Measurements from ENCODE around the gene PRUNE2. TPM values are rescaled to one million over a fixed set of nuclear protein-coding genes. Genes with fewer than 3 reads are reported as not detected.

Gene PRUNE2
- total and polyA plus RNA-seq, 2 of the 13 experiments (the other 11 are each of a cell fraction or from before 2014, with no cell fraction given) = 0.02 TPM; not detected in 1

DNA sequence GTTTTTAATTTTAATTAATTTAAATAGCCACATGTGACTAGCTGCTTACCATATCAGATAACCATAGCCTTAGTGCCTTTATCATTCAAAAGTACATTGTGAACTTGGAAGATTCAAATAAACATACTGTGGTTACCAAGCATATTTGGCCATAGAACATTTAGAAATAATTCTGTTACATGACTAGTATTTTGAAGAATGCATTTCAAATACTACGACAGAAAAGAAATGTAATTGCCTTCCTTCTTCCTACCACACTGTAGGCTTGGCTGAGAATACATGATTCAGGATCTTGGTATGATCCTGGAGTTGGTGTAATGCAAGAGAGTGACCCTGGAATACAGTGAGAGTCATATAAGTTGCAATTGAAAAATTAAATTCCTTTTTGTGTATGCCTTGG is 251.3 kb downstream of the PRUNE2 start:
- no peaks in the 10 kb centered on the region for H4K20me1 ChIP-seq (ENCODE audit: insufficient read depth, low read length)
- in situ Hi-C loops (cut with HindIII; ENCODE audit: extremely low pct_ligation_motif_present, low pct_unique_long_range_greater_than_20kb) (no loop called here), intact Hi-C loops (cut with micrococcal nuclease; ENCODE audit: unreplicated experiment) (no loop called here)
- no peak overlapping the region for H2AFZ ChIP-seq (ENCODE audit: low read length)
- no peak for TF ChIP-seq MEIS1 (CRISPR knock-in tag; IDR thresholded peaks at IDR 0.05; ENCODE audit: borderline replicate concordance)
- TF ChIP-seq, protein P1, sequence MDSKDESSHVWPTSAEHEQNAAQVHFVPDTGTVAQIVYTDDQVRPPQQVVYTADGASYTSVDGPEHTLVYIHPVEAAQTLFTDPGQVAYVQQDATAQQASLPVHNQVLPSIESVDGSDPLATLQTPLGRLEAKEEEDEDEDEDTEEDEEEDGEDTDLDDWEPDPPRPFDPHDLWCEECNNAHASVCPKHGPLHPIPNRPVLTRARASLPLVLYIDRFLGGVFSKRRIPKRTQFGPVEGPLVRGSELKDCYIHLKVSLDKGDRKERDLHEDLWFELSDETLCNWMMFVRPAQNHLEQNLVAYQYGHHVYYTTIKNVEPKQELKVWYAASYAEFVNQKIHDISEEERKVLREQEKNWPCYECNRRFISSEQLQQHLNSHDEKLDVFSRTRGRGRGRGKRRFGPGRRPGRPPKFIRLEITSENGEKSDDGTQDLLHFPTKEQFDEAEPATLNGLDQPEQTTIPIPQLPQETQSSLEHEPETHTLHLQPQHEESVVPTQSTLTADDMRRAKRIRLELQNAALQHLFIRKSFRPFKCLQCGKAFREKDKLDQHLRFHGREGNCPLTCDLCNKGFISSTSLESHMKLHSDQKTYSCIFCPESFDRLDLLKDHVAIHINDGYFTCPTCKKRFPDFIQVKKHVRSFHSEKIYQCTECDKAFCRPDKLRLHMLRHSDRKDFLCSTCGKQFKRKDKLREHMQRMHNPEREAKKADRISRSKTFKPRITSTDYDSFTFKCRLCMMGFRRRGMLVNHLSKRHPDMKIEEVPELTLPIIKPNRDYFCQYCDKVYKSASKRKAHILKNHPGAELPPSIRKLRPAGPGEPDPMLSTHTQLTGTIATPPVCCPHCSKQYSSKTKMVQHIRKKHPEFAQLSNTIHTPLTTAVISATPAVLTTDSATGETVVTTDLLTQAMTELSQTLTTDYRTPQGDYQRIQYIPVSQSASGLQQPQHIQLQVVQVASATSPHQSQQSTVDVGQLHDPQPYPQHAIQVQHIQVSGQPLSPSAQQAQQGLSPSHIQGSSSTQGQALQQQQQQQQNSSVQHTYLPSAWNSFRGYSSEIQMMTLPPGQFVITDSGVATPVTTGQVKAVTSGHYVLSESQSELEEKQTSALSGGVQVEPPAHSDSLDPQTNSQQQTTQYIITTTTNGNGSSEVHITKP (CRISPR knock-in tag; IDR thresholded peaks at IDR 0.05; ENCODE audit: low read depth) = no peak
- ATAC-seq (no peak), FAIRE-seq (no peak), DNase-seq (ENCODE audit: low spot score) (no peak)
- WGBS (ENCODE audit: low lambda C conversion rate) = 40% methylated on average over 1 of the region's 1 CpG
- no peaks in the 10 kb centered on the region for H3K36me3 ChIP-seq (replicated peaks in 1 of 2; ENCODE audit: control insufficient read depth in 1 of 2, insufficient read depth in 2 of 2, low read length in 2 of 2)
- no TSS peak for BruUV-seq (replicated peaks)
- no peaks in the 10 kb centered on the region for H3K9me3 ChIP-seq (ENCODE audit: low read length)
- no peak overlapping the region for H3K4me2 ChIP-seq (ENCODE audit: low read depth, low read length)
- H3K4me1 ChIP-seq (ENCODE audit: insufficient read depth, low read length) = no peaks in the 10 kb centered on the region
- no peaks in the 10 kb centered on the region for H3K27me3 ChIP-seq (ENCODE audit: control insufficient read depth in 1 of 2, insufficient read depth in 2 of 2, low read length in 2 of 2)
- no peaks in the 10 kb centered on the region for H3K79me2 ChIP-seq (ENCODE audit: insufficient read depth, low read length)
- no peak overlapping the region for H3K9ac ChIP-seq (ENCODE audit: insufficient read depth, low read depth, low read length)
- H3K27ac ChIP-seq (ENCODE audit: extremely low read length, insufficient read depth, low read length) = no peak overlapping the region
- no peak overlapping the region for H3K4me3 ChIP-seq (replicated peaks in 1 of 3; ENCODE audit: insufficient read depth in 1 of 3, low read depth in 2 of 3, low read length in 3 of 3)
- POLR2A ChIA-PET = no interaction called here
- CTCF ChIA-PET (ENCODE audit: low intra/inter-chr PET ratio, low total read pairs) = no interaction called here

DNA sequence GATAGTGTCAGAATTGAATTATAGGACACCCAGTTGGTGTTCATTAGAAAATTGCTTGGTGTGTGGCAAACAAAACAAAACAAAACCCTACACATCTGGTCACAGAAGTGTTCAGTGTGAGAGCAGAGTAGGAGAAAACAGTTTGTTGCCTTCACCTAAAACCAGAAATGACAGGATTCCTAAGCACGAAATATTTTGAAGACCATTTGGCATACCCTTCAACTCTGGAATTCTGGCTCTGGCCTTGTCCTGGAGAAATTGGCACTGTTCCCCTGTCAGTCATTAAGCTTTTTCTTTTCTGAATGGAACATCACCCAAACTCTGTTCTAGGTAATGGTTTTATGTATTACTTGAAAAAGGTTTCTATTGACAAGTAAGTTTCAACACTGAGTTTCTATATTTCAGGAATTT is 251.9 kb downstream of the PRUNE2 start:
- H3K36me3 ChIP-seq (replicated peaks in 1 of 2; ENCODE audit: control insufficient read depth in 1 of 2, insufficient read depth in 2 of 2, low read length in 2 of 2) = no peaks in the 10 kb centered on the region
- in situ Hi-C loops (cut with HindIII; ENCODE audit: extremely low pct_ligation_motif_present, low pct_unique_long_range_greater_than_20kb) = no loop called here
- no peak for TF ChIP-seq TOPORS (CRISPR knock-in tag; IDR thresholded peaks at IDR 0.05)
- TF ChIP-seq, protein P2, sequence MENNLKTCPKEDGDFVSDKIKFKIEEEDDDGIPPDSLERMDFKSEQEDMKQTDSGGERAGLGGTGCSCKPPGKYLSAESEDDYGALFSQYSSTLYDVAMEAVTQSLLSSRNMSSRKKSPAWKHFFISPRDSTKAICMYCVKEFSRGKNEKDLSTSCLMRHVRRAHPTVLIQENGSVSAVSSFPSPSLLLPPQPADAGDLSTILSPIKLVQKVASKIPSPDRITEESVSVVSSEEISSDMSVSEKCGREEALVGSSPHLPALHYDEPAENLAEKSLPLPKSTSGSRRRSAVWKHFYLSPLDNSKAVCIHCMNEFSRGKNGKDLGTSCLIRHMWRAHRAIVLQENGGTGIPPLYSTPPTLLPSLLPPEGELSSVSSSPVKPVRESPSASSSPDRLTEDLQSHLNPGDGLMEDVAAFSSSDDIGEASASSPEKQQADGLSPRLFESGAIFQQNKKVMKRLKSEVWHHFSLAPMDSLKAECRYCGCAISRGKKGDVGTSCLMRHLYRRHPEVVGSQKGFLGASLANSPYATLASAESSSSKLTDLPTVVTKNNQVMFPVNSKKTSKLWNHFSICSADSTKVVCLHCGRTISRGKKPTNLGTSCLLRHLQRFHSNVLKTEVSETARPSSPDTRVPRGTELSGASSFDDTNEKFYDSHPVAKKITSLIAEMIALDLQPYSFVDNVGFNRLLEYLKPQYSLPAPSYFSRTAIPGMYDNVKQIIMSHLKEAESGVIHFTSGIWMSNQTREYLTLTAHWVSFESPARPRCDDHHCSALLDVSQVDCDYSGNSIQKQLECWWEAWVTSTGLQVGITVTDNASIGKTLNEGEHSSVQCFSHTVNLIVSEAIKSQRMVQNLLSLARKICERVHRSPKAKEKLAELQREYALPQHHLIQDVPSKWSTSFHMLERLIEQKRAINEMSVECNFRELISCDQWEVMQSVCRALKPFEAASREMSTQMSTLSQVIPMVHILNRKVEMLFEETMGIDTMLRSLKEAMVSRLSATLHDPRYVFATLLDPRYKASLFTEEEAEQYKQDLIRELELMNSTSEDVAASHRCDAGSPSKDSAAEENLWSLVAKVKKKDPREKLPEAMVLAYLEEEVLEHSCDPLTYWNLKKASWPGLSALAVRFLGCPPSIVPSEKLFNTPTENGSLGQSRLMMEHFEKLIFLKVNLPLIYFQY (CRISPR knock-in tag; IDR thresholded peaks at IDR 0.05; ENCODE audit: borderline replicate concordance) = no peak
- no peak overlapping the region for H3K4me3 ChIP-seq (replicated peaks in 1 of 3; ENCODE audit: insufficient read depth in 1 of 3, low read depth in 2 of 3, low read length in 3 of 3)
- no peak overlapping the region for H3K9ac ChIP-seq (ENCODE audit: insufficient read depth, low read depth, low read length)
- no TSS peak for BruUV-seq (replicated peaks)
- FAIRE-seq (no peak), DNase-seq (ENCODE audit: low spot score) (no peak), ATAC-seq (no peak)
- H2AFZ ChIP-seq (ENCODE audit: low read length) = no peak overlapping the region
- CTCF ChIA-PET (ENCODE audit: low intra/inter-chr PET ratio, low total read pairs) = no interaction called here
- H3K27me3 ChIP-seq (ENCODE audit: control insufficient read depth in 1 of 2, insufficient read depth in 2 of 2, low read length in 2 of 2) = no peaks in the 10 kb centered on the region
- H3K27ac ChIP-seq (ENCODE audit: extremely low read length, insufficient read depth, low read length) = no peak overlapping the region
- no peaks in the 10 kb centered on the region for H3K9me3 ChIP-seq (ENCODE audit: low read length)
- POLR2A ChIA-PET = no interaction called here
- intact Hi-C loops (cut with micrococcal nuclease; ENCODE audit: unreplicated experiment) = no loop called here
- no peak overlapping the region for H3K4me2 ChIP-seq (ENCODE audit: low read depth, low read length)
- no peaks in the 10 kb centered on the region for H3K79me2 ChIP-seq (ENCODE audit: insufficient read depth, low read length)
- H4K20me1 ChIP-seq (ENCODE audit: insufficient read depth, low read length) = no peaks in the 10 kb centered on the region
- H3K4me1 ChIP-seq (ENCODE audit: insufficient read depth, low read length) = no peaks in the 10 kb centered on the region
- WGBS (ENCODE audit: low lambda C conversion rate) = 0% methylated on average over 1 of the region's 1 CpG

Measured in HepG2 (cell line).